H9 (cell line): Measurements from ENCODE around the gene SHROOM1. TPM values are rescaled to one million over a fixed set of nuclear protein-coding genes. Genes with fewer than 3 reads are reported as not detected.

ENCODE experiments used
- DNase-seq: peaks from one replicate; pipeline ENCODE4 v3.0.0-alpha.2; 2017
- H2AFZ ChIP-seq: one replicate; pipeline ENCODE4 v1.6.1; 2013; ENCODE audit warnings: mild to moderate bottlenecking, low read length, control low read depth, moderate library complexity
- H2AK5ac ChIP-seq: 2 replicates; pipeline ENCODE4 v1.6.1; 2013; ENCODE audit warnings: low read length, control low read depth, mixed read lengths; ENCODE audit not compliant: insufficient read length
- H2BK120ac ChIP-seq: one replicate; pipeline ENCODE4 v1.6.1; 2013; ENCODE audit warnings: low read depth, mild to moderate bottlenecking, low read length, control low read depth, inconsistent platforms; ENCODE audit not compliant: poor library complexity, severe bottlenecking
- H2BK12ac ChIP-seq: 2 replicates; pipeline ENCODE4 v1.6.1; 2013; ENCODE audit warnings: low read length, control low read depth, mixed read lengths, low read depth; ENCODE audit not compliant: insufficient read length
- H2BK15ac ChIP-seq: 2 replicates; pipeline ENCODE4 v1.6.1; 2013; ENCODE audit warnings: low read depth, low read length, control low read depth
- H2BK20ac ChIP-seq: one replicate; pipeline ENCODE4 v1.6.1; 2013; ENCODE audit warnings: low read depth, mild to moderate bottlenecking, low read length, control low read depth, inconsistent platforms; ENCODE audit not compliant: poor library complexity, severe bottlenecking
- H2BK5ac ChIP-seq: 2 replicates; pipeline ENCODE4 v1.6.1; 2013; ENCODE audit warnings: low read length, control low read depth, mixed read lengths; ENCODE audit not compliant: insufficient read length
- H3K14ac ChIP-seq: 2 replicates; pipeline ENCODE4 v1.6.1; 2013; ENCODE audit warnings: low read length, control low read depth; ENCODE audit not compliant: insufficient read depth
- H3K18ac ChIP-seq: 2 replicates; pipeline ENCODE4 v1.6.1; 2013; ENCODE audit warnings: low read depth, mild to moderate bottlenecking, mixed read lengths, low read length, control low read depth; ENCODE audit not compliant: insufficient read length
- H3K23ac ChIP-seq: 2 replicates; pipeline ENCODE4 v1.6.1; 2013; ENCODE audit warnings: low read length, control low read depth, mixed read lengths, low read depth; ENCODE audit not compliant: insufficient read length
- H3K23me2 ChIP-seq: 2 replicates; pipeline ENCODE4 v1.6.1; 2013; ENCODE audit warnings: low read depth, mild to moderate bottlenecking, mixed read lengths, low read length, control low read depth; ENCODE audit not compliant: insufficient read length, poor library complexity, severe bottlenecking
- H3K27ac ChIP-seq: 2 replicates; pipeline ENCODE4 v1.5.1; 2013; ENCODE audit warnings: low read length, control low read depth, mixed read lengths, low read depth; ENCODE audit not compliant: insufficient read length
- H3K27me3 ChIP-seq: 2 replicates; pipeline ENCODE4 v1.6.1; 2013; ENCODE audit warnings: low read length, control low read depth, inconsistent platforms; ENCODE audit not compliant: insufficient read depth
- H3K4ac ChIP-seq: 2 replicates; pipeline ENCODE4 v1.6.1; 2013; ENCODE audit warnings: low read depth, mild to moderate bottlenecking, control low read depth, inconsistent platforms, low read length, moderate library complexity
- H3K4me1 ChIP-seq: 2 replicates; pipeline ENCODE4 v1.6.1; 2013; ENCODE audit warnings: low read length, control low read depth, inconsistent platforms; ENCODE audit not compliant: insufficient read depth
- H3K4me2 ChIP-seq: 2 replicates; pipeline ENCODE4 v1.6.1; 2013; ENCODE audit warnings: low read length, control low read depth, mixed read lengths; ENCODE audit not compliant: insufficient read length, insufficient read depth
- H3K56ac ChIP-seq: 2 replicates; pipeline ENCODE4 v1.6.1; 2013; ENCODE audit warnings: low read depth, mild to moderate bottlenecking, mixed read lengths, low read length, control low read depth; ENCODE audit not compliant: insufficient read length
- H3K79me1 ChIP-seq: 2 replicates; pipeline ENCODE4 v1.6.1; 2013; ENCODE audit warnings: low read depth, mild to moderate bottlenecking, moderate library complexity, low read length, control low read depth, inconsistent platforms; ENCODE audit not compliant: insufficient read depth, poor library complexity, severe bottlenecking
- H3K79me2 ChIP-seq: 2 replicates; pipeline ENCODE4 v1.6.1; 2013; ENCODE audit warnings: low read length, control low read depth, inconsistent platforms; ENCODE audit not compliant: insufficient read depth
- H3K9ac ChIP-seq: 2 replicates; pipeline ENCODE4 v1.6.1; 2013; ENCODE audit warnings: low read length, control low read depth, mixed read lengths; ENCODE audit not compliant: insufficient read length; ENCODE audit errors: extremely low read depth
- H3K9me3 ChIP-seq: one replicate; pipeline ENCODE4 v1.6.1; 2013; ENCODE audit warnings: low read depth, low read length, inconsistent platforms; ENCODE audit not compliant: control insufficient read depth
- H3T11ph ChIP-seq: one replicate; pipeline ENCODE4 v1.6.1; 2013; ENCODE audit warnings: mild to moderate bottlenecking, low read length, control low read depth, inconsistent platforms
- H4K20me1 ChIP-seq: one replicate; pipeline ENCODE4 v1.6.1; 2013; ENCODE audit not compliant: control insufficient read depth, insufficient read length, insufficient read depth
- H4K5ac ChIP-seq: 2 replicates; pipeline ENCODE4 v1.6.1; 2013; ENCODE audit warnings: low read depth, mild to moderate bottlenecking, mixed read lengths, low read length, control low read depth; ENCODE audit not compliant: insufficient read length
- H4K8ac ChIP-seq: replicated peaks from 2 replicates; pipeline ENCODE4 v1.6.1; 2013; ENCODE audit warnings: low read length, control low read depth, mixed read lengths, low read depth; ENCODE audit not compliant: insufficient read length
- H4K91ac ChIP-seq: 2 replicates; pipeline ENCODE4 v1.6.1; 2013; ENCODE audit warnings: low read depth, mild to moderate bottlenecking, moderate library complexity, mixed read lengths, low read length, control low read depth; ENCODE audit not compliant: insufficient read length
- H3K27ac Mint-ChIP-seq, 3 experiments: 2 replicates in 2 of 3; 3 replicates in 1 of 3; pipeline ENCODE4 v1.8.0; 2020 to 2021; ENCODE audit warnings: mixed read lengths in 3 of 3, mild to moderate bottlenecking in 1 of 3, moderate library complexity in 1 of 3
- H3K27me3 Mint-ChIP-seq: 2 replicates; pipeline ENCODE4 v1.8.0; 2021; ENCODE audit warnings: low read depth, mild to moderate bottlenecking, moderate library complexity, mixed read lengths
- H3K36me3 Mint-ChIP-seq, 3 experiments: 2 replicates in 2 of 3; 3 replicates in 1 of 3; pipeline ENCODE4 v1.8.0; 2020 to 2021; ENCODE audit warnings: low read depth in 3 of 3, mixed read lengths in 3 of 3; ENCODE audit not compliant: insufficient read depth in 1 of 3
- H3K4me1 Mint-ChIP-seq, 2 experiments: 2 replicates each; pipeline ENCODE4 v1.8.0; 2020; ENCODE audit warnings: mixed read lengths in 2 of 2
- H3K4me3 Mint-ChIP-seq, 2 experiments: 2 replicates in 1 of 2; 3 replicates in 1 of 2; pipeline ENCODE4 v1.8.0; 2020 to 2021; ENCODE audit warnings: mild to moderate bottlenecking in 2 of 2, mixed read lengths in 2 of 2, moderate library complexity in 1 of 2
- H3K9me3 Mint-ChIP-seq, 2 experiments: 2 replicates in 1 of 2; 3 replicates in 1 of 2; pipeline ENCODE4 v1.8.0; 2020; ENCODE audit warnings: mild to moderate bottlenecking in 2 of 2, mixed read lengths in 2 of 2, moderate library complexity in 1 of 2
- CTCF ChIP-seq: fragments of 200-600 bp; sonication (generic); conservative IDR thresholded peaks from 3 replicates; pipeline ENCODE4 v1.8.0; 2021; ENCODE audit warnings: antibody characterized with exemption, mild to moderate bottlenecking
- WGBS: extraction: QIAGEN DNeasy Blood & Tissue Kit; methylation state at CpG from one replicate; pipeline ENCODE4 v1.1.7; 2013; ENCODE audit warnings: missing lambda C conversion rate, low lambda C conversion rate, mixed read lengths; ENCODE audit not compliant: insufficient read length; ENCODE audit errors: extremely low coverage; 5-methylcytosine and 5-hydroxymethylcytosine counted together
- total RNA-seq: library from RNA; stranded (reverse); gene quantifications from 2 replicates; pipeline ENCODE4 v1.2.1, GENCODE V29; 2021

SHROOM1 gene
- total RNA-seq, 1 experiment from 2014 or later: 7.0 TPM

GRCh38 chr5:132810605-132811004 lies 19.8 kb downstream of the SHROOM1 start:
- H3K27me3 ChIP-seq: peaks cover 32% of the 10 kb centered on the region
- H3K27me3 Mint-ChIP-seq: peaks cover 64% of the 10 kb centered on the region

More at GRCh38 chr5:132810605-132811004, 19.8 kb downstream of the SHROOM1 start:
- H3K4me2 ChIP-seq: no peak overlapping the region
- no peak for TF ChIP-seq CTCF
- H3K4me1 ChIP-seq: no peaks in the 10 kb centered on the region
- no peaks in the 10 kb centered on the region for H3K79me1 ChIP-seq
- H2BK120ac ChIP-seq: no peak overlapping the region
- Mint-ChIP-seq H3K4me1 (peaks cover 13 to 26% of the 10 kb centered on the region in 2 experiments), H3K36me3 (peaks cover 0 to 4% (median 0%) of the 10 kb centered on the region in 3 experiments; a peak in 3 of 7 replicates), H3K27ac (no peak overlapping the region), H3K4me3 (no peak overlapping the region), H3K9me3 (peaks cover 0 to 4% of the 10 kb centered on the region in 2 experiments; a peak in 3 of 5 replicates)
- no peak overlapping the region for H3K27ac ChIP-seq
- no peak overlapping the region for H2BK12ac ChIP-seq
- H2BK5ac ChIP-seq: no peak overlapping the region
- H3K9ac ChIP-seq: no peak overlapping the region
- H3K4ac ChIP-seq: no peak overlapping the region
- H4K5ac ChIP-seq: no peak overlapping the region
- no peak overlapping the region for H3K14ac ChIP-seq
- H2BK15ac ChIP-seq: no peak overlapping the region
- H3K23me2 ChIP-seq: no peaks in the 10 kb centered on the region
- H4K20me1 ChIP-seq: no peaks in the 10 kb centered on the region
- H3K9me3 ChIP-seq: no peaks in the 10 kb centered on the region
- no peak overlapping the region for H3T11ph ChIP-seq
- H2AK5ac ChIP-seq: no peak overlapping the region
- H3K23ac ChIP-seq: no peak overlapping the region
- no peak overlapping the region for H3K56ac ChIP-seq
- no peak for DNase-seq
- H4K8ac ChIP-seq: no peak overlapping the region
- WGBS: no CpG with 5 or more reads among the region's 5 CpGs
- no peak overlapping the region for H3K18ac ChIP-seq
- H4K91ac ChIP-seq: no peak overlapping the region
- H3K79me2 ChIP-seq: no peaks in the 10 kb centered on the region
- H2AFZ ChIP-seq: no peak overlapping the region
- H2BK20ac ChIP-seq: no peak overlapping the region
